ENCODE measurements around the gene STRA6.

- no peak for TF ChIP-seq CTCF (IDR thresholded peaks at IDR 0.05)
- TF ChIP-seq POLR2A (IDR thresholded peaks at IDR 0.05), result no peak
- TF ChIP-seq EP300 (IDR thresholded peaks at IDR 0.05), result no peak
Measured at GRCh38 chr15:74202452-74203401, at the start of gene STRA6.
